CD14-positive monocyte (primary cell): ENCODE data around the gene MAST2. TPM values are rescaled to one million over a fixed set of nuclear protein-coding genes. Genes with fewer than 3 reads are reported as not detected.

Experiments
- DNase-seq, 3 donors: peaks; one replicate each; pipeline ENCODE4 v3.0.0-alpha.2; 2011 to 2022
- H2AFZ ChIP-seq: 2 replicates; pipeline ENCODE4 v1.6.0; 2012; ENCODE audit warnings: mild to moderate bottlenecking, low read depth, low read length, inconsistent platforms; ENCODE audit not compliant: insufficient read depth, poor library complexity, severe bottlenecking
- H3K27ac ChIP-seq, 2 donors: 1 replicate in 1 of 2; 2 replicates in 1 of 2; pipeline ENCODE4 v1.5.1; 2012 to 2013; ENCODE audit warnings: low read length in 2 of 2, control low read depth in 1 of 2, inconsistent platforms in 1 of 2, low read depth in 1 of 2, mild to moderate bottlenecking in 1 of 2
- H3K27me3 ChIP-seq, 2 donors: one replicate each; pipeline versions ENCODE4 v1.6.0 to v1.6.1; 2011 to 2013; ENCODE audit warnings: low read length in 2 of 2; ENCODE audit not compliant: control insufficient read depth in 2 of 2, insufficient read depth in 2 of 2
- H3K36me3 ChIP-seq, 2 donors: replicated peaks in 1 of 2; 1 replicate in 1 of 2; 2 replicates in 1 of 2; pipeline versions ENCODE4 v1.5.1 to v1.6.1; 2012 to 2013; ENCODE audit warnings: low read length in 2 of 2, control low read depth in 1 of 2, inconsistent platforms in 1 of 2, mild to moderate bottlenecking in 1 of 2; ENCODE audit not compliant: insufficient read depth in 2 of 2, control insufficient read depth in 1 of 2
- H3K4me1 ChIP-seq, 2 donors: 1 replicate in 1 of 2; 2 replicates in 1 of 2; pipeline versions ENCODE4 v1.5.1 to v1.6.1; 2012 to 2013; ENCODE audit warnings: low read length in 2 of 2, control low read depth in 1 of 2, inconsistent platforms in 1 of 2, mild to moderate bottlenecking in 1 of 2, moderate library complexity in 1 of 2; ENCODE audit not compliant: insufficient read depth in 2 of 2, control insufficient read depth in 1 of 2
- H3K4me2 ChIP-seq: replicated peaks from 2 replicates; pipeline ENCODE3; 2012; ENCODE audit warnings: low read length, moderate library complexity, mild to moderate bottlenecking; ENCODE audit not compliant: poor library complexity, severe bottlenecking; ENCODE audit errors: extremely low read depth
- H3K4me3 ChIP-seq, 3 experiments: fragments of 200-600 bp in 1 of 3; sonication (generic) in 1 of 3; replicated peaks in 1 of 3; 1 replicate in 2 of 3; 2 replicates in 1 of 3; pipeline ENCODE4 v1.5.1; 2011 to 2013; ENCODE audit warnings: low read length in 3 of 3, mild to moderate bottlenecking in 3 of 3, control low read depth in 2 of 3, low read depth in 2 of 3, inconsistent platforms in 1 of 3, moderate library complexity in 1 of 3
- H3K79me2 ChIP-seq: 2 replicates; pipeline ENCODE4 v1.6.0; 2012; ENCODE audit warnings: mild to moderate bottlenecking, control low read depth, inconsistent platforms, low read length, moderate library complexity; ENCODE audit not compliant: insufficient read depth
- H3K9ac ChIP-seq: 2 replicates; pipeline ENCODE4 v1.6.0; 2017; ENCODE audit warnings: low read length, mild to moderate bottlenecking; ENCODE audit not compliant: insufficient read depth, poor library complexity, severe bottlenecking
- H3K9me3 ChIP-seq, 2 donors: replicated peaks in 1 of 2; 1 replicate in 1 of 2; 2 replicates in 1 of 2; pipeline versions ENCODE4 v1.5.1 to v1.6.1; 2012 to 2013; ENCODE audit warnings: low read length in 2 of 2, control low read depth in 1 of 2; ENCODE audit not compliant: control insufficient read depth in 1 of 2, insufficient read depth in 1 of 2
- H4K20me1 ChIP-seq: 2 replicates; pipeline ENCODE4 v1.6.0; 2012; ENCODE audit warnings: mild to moderate bottlenecking, low read length, control low read depth, moderate library complexity; ENCODE audit not compliant: insufficient read depth
- H3K27ac Mint-ChIP-seq, 7 donors: one replicate each; pipeline ENCODE4 v1.8.0; 2020; ENCODE audit warnings: mild to moderate bottlenecking in 7 of 7, mixed read lengths in 7 of 7, moderate library complexity in 6 of 7, inconsistent platforms in 2 of 7
- H3K27me3 Mint-ChIP-seq, 3 donors: one replicate each; pipeline ENCODE4 v1.8.0; 2021 to 2022; ENCODE audit warnings: low read depth in 3 of 3, mild to moderate bottlenecking in 3 of 3, mixed read lengths in 3 of 3, moderate library complexity in 3 of 3, inconsistent platforms in 1 of 3
- H3K36me3 Mint-ChIP-seq, 2 donors: one replicate each; pipeline ENCODE4 v1.8.0; 2020; ENCODE audit warnings: mixed read lengths in 2 of 2, inconsistent platforms in 1 of 2, mild to moderate bottlenecking in 1 of 2
- H3K4me1 Mint-ChIP-seq: one replicate; pipeline ENCODE4 v1.8.0; 2020; ENCODE audit warnings: mild to moderate bottlenecking, mixed read lengths
- H3K4me3 Mint-ChIP-seq, 2 donors: one replicate each; pipeline ENCODE4 v1.8.0; 2020; ENCODE audit warnings: mild to moderate bottlenecking in 2 of 2, mixed read lengths in 2 of 2, moderate library complexity in 1 of 2
- H3K9me3 Mint-ChIP-seq, 7 donors: one replicate each; pipeline ENCODE4 v1.8.0; 2020 to 2022; ENCODE audit warnings: mixed read lengths in 7 of 7, mild to moderate bottlenecking in 6 of 7, moderate library complexity in 6 of 7, inconsistent platforms in 2 of 7
- CTCF ChIP-seq: fragments of 200-600 bp; IDR thresholded peaks from one replicate; pipeline ENCODE4 v1.8.0; 2022; ENCODE audit warnings: antibody characterized with exemption, mild to moderate bottlenecking
- WGBS: methylation state at CpG from one replicate; pipeline ENCODE4 v1.1.5; 2013; ENCODE audit warnings: missing lambda C conversion rate; ENCODE audit not compliant: insufficient coverage; 5-methylcytosine and 5-hydroxymethylcytosine counted together
- intact Hi-C, 2 donors: fragments of 100-400 bp; cut with micrococcal nuclease; formaldehyde crosslinking; loops; one replicate each; pipeline versions ENCODE4 v1.15.0 to v1.15.1; 2023
- polyA plus RNA-seq, 3 donors: library from polyadenylated mRNA; depleted of rRNA in 1 of 3; unstranded in 2 of 3; stranded (reverse) in 1 of 3; fragments of 300-500 nt in 2 of 3; fragments of >200 nt in 1 of 3; fragmentation: Illumina TruSeq in 2 of 3; gene quantifications; 1 replicate in 2 of 3; 2 replicates in 1 of 3; pipeline ENCODE4 v1.2.3, GENCODE V29; 2012 to 2021

Gene MAST2
- polyA plus RNA-seq, 3 donors, result 1.0 to 7.2 (median 2.5) TPM

GRCh38 chr1:45883658-45884057 lies 80.2 kb downstream of the MAST2 start:
- Histone ChIP-seq H3K4me1 (no peaks in the 10 kb centered on the region), H3K79me2 (no peaks in the 10 kb centered on the region), H3K9ac (no peak overlapping the region), H2AFZ (no peak overlapping the region), H4K20me1 (no peaks in the 10 kb centered on the region), H3K4me2 (no peak overlapping the region), H3K27me3 (peaks cover 2 to 39% of the 10 kb centered on the region in 2 donors), H3K36me3 (no peaks in the 10 kb centered on the region), H3K4me3 (no peak overlapping the region), H3K9me3 (no peaks in the 10 kb centered on the region), H3K27ac (no peak overlapping the region)
- Mint-ChIP-seq H3K36me3 (peaks cover 8 to 14% of the 10 kb centered on the region in 2 donors), H3K27ac (no peak overlapping the region), H3K4me3 (no peak overlapping the region), H3K9me3 (peaks cover 0 to 2% (median 0%) of the 10 kb centered on the region in 7 donors), H3K4me1 (peaks cover 5% of the 10 kb centered on the region), H3K27me3 (peaks cover 23 to 31% (median 26%) of the 10 kb centered on the region in 3 donors)
- DNase-seq, result no peak
- WGBS, result no CpG with 5 or more reads among the region's 1 CpG
- no peak for TF ChIP-seq CTCF
- intact Hi-C loops, result no loop called here

- H3K79me2 ChIP-seq, result no peaks in the 10 kb centered on the region
Observed at GRCh38 chr1:45884700-45885099, 81.3 kb downstream of the MAST2 start.

More at GRCh38 chr1:45884700-45885099, 81.3 kb downstream of the MAST2 start:
- Mint-ChIP-seq H3K27ac (no peak overlapping the region), H3K36me3 (peaks cover 8 to 17% of the 10 kb centered on the region in 2 donors), H3K4me1 (peaks cover 5% of the 10 kb centered on the region), H3K27me3 (peaks cover 17 to 24% (median 21%) of the 10 kb centered on the region in 3 donors), H3K9me3 (peaks cover 0 to 2% (median 0%) of the 10 kb centered on the region in 7 donors), H3K4me3 (no peak overlapping the region)
- H3K4me2 ChIP-seq, result no peak overlapping the region
- no peak overlapping the region for H2AFZ ChIP-seq
- no peak overlapping the region for H3K4me3 ChIP-seq
- no peak overlapping the region for H3K9ac ChIP-seq
- H3K27me3 ChIP-seq, result peaks cover 0 to 30% of the 10 kb centered on the region in 2 donors
- no peak for TF ChIP-seq CTCF
- intact Hi-C loops, result no loop called here
- no peak for DNase-seq
- no peak overlapping the region for H3K27ac ChIP-seq
- no peaks in the 10 kb centered on the region for H3K36me3 ChIP-seq
- H4K20me1 ChIP-seq, result no peaks in the 10 kb centered on the region
- WGBS, result no CpG with 5 or more reads among the region's 1 CpG
- H3K4me1 ChIP-seq, result no peaks in the 10 kb centered on the region
- H3K9me3 ChIP-seq, result no peaks in the 10 kb centered on the region
